HEK293T (cell line): ENCODE measurements around the gene FUBP3.

Experiments
- ELF4 ChIP-seq: fragments of 450-650 bp; IDR thresholded peaks from 2 replicates; pipeline ENCODE4 v1.6.1; 2017; ENCODE audit warnings: antibody characterized with exemption
- FOXM1 ChIP-seq: fragments of 450-650 bp; IDR thresholded peaks from 2 replicates; pipeline ENCODE4 v1.6.1; 2017; ENCODE audit warnings: mild to moderate bottlenecking, borderline replicate concordance
- NFRKB ChIP-seq: fragments of 450-650 bp; IDR thresholded peaks from 2 replicates; pipeline ENCODE4 v1.6.1; 2016; ENCODE audit warnings: mild to moderate bottlenecking, moderate library complexity
- PKNOX1 ChIP-seq: fragments of 450-650 bp; IDR thresholded peaks from 2 replicates; pipeline ENCODE4 v1.6.1; 2016
- SUZ12 ChIP-seq: fragments of 450-650 bp; IDR thresholded peaks from 2 replicates; pipeline ENCODE4 v1.6.1; 2016; ENCODE audit warnings: mild to moderate bottlenecking
- TARDBP ChIP-seq: fragments of 450-650 bp; IDR thresholded peaks from 2 replicates; pipeline ENCODE4 v1.6.1; 2016

- TF ChIP-seq SUZ12: no peak
- no peak for TF ChIP-seq ELF4
- no peak for TF ChIP-seq TARDBP
- no peak for TF ChIP-seq NFRKB
- TF ChIP-seq PKNOX1: no peak
- no peak for TF ChIP-seq FOXM1
Observed at GRCh38 chr9:130590305-130590704, 10.9 kb downstream of the FUBP3 start.
